Effector memory CD4-positive, alpha-beta T cell (primary cell): ENCODE data around the gene AFAP1L1.

Experiments
- DNase-seq, 3 donors: peaks; one replicate each; pipeline ENCODE4 v3.0.0-alpha.2; 2020
- H3K27ac ChIP-seq: 2 replicates; pipeline ENCODE4 v1.7.0; 2013; ENCODE audit warnings: mild to moderate bottlenecking, low read length, moderate library complexity; ENCODE audit not compliant: insufficient read depth, poor library complexity, severe bottlenecking
- H3K27me3 ChIP-seq: replicated peaks from 2 replicates; pipeline ENCODE4 v1.7.0; 2013; ENCODE audit warnings: mild to moderate bottlenecking, low read length; ENCODE audit not compliant: insufficient read depth, control insufficient read depth, poor library complexity, severe bottlenecking
- H3K36me3 ChIP-seq: 2 replicates; pipeline ENCODE4 v1.7.0; 2013; ENCODE audit warnings: mild to moderate bottlenecking, low read length, moderate library complexity; ENCODE audit not compliant: control insufficient read depth, insufficient read depth
- H3K4me1 ChIP-seq: 2 replicates; pipeline ENCODE4 v1.7.0; 2013; ENCODE audit warnings: low read length, mild to moderate bottlenecking; ENCODE audit not compliant: control insufficient read depth, insufficient read depth, poor library complexity, severe bottlenecking
- H3K4me3 ChIP-seq: 2 replicates; pipeline ENCODE4 v1.7.0; 2013; ENCODE audit warnings: low read length, low read depth, mild to moderate bottlenecking; ENCODE audit not compliant: insufficient read depth, poor library complexity, severe bottlenecking
- H3K9me3 ChIP-seq: 2 replicates; pipeline ENCODE4 v1.7.0; 2013; ENCODE audit warnings: mild to moderate bottlenecking, low read length, moderate library complexity; ENCODE audit not compliant: control insufficient read depth

AFAP1L1 gene

GRCh38 chr5:149239917-149240316 is 31.7 kb upstream of the AFAP1L1 start:
- H3K4me3 ChIP-seq: no peak overlapping the region
- H3K27me3 ChIP-seq: no peaks in the 10 kb centered on the region
- H3K27ac ChIP-seq: peak overlapping the region; percentile 35
- DNase-seq: no peak
- peaks cover 19% of the 10 kb centered on the region for H3K4me1 ChIP-seq
- no peaks in the 10 kb centered on the region for H3K36me3 ChIP-seq
- H3K9me3 ChIP-seq: no peaks in the 10 kb centered on the region

DNA sequence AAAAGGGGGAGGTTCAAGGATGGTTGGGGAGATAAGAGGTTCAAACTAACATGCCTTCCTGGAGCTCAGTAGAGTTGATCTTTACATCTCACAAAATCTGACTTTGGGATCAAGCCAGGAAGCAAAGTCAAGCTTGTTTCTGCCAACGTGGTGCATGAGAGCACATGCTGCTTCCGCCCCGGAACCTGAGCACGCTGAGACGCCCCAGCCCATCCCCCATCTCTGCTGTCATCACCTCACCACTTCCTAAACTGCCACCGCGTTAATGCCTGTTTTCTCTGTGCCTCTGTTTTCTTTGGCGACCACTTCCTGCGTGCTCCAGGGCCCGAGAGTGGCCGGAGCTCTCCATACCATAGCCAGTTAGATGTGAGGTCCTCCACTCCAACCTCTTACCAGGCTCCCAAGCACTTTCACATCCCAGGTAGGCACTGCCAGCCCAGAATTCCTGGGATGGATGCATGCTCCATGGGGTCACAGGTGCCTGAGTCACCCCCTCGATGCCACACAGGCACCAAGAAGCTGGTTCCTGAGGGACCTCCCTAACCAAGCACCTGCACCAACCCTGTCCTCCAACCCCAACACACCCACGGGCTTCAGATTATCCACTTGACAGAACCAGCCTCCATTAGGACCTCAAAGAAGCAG is 31.2 kb upstream of the AFAP1L1 start:
- H3K27ac ChIP-seq: peak overlapping the region; percentile 35
- H3K36me3 ChIP-seq: no peaks in the 10 kb centered on the region
- no peak overlapping the region for H3K4me3 ChIP-seq

GRCh38 chr5:149242339-149242738 is 29.3 kb upstream of the AFAP1L1 start:
- peaks cover 19% of the 10 kb centered on the region for H3K4me1 ChIP-seq
- no peak overlapping the region for H3K4me3 ChIP-seq
- no peaks in the 10 kb centered on the region for H3K36me3 ChIP-seq
- no peaks in the 10 kb centered on the region for H3K27me3 ChIP-seq
- no peak overlapping the region for H3K27ac ChIP-seq
- no peak for DNase-seq
- H3K9me3 ChIP-seq: no peaks in the 10 kb centered on the region

More for the DNA sequence above, 31.2 kb upstream of the AFAP1L1 start:
- peak; percentile 33 to 67 (median 66) for DNase-seq
- Histone ChIP-seq H3K27me3 (no peaks in the 10 kb centered on the region), H3K4me1 (peaks cover 19% of the 10 kb centered on the region), H3K9me3 (no peaks in the 10 kb centered on the region)

DNA sequence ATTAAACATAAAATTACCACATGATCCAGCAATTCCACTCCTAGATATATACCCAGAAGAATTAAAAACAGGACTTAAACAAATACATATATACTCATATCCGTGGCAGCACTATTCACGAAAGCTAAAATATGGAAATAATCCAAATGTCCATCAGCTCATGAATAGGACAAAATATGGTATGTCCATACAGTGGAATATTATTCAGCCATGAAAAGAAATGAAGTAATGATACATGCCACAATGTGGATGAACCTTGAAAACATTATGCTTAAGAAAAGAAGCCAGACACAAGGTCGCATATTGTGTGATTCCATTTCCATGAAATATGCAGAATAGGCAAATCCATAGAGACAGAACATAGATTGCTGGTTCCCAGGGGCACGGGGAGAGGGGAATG is 24.8 kb upstream of the AFAP1L1 start:
- no peak overlapping the region for H3K27ac ChIP-seq
- no peaks in the 10 kb centered on the region for H3K36me3 ChIP-seq
- H3K27me3 ChIP-seq: no peaks in the 10 kb centered on the region
- H3K4me3 ChIP-seq: no peak overlapping the region
- H3K9me3 ChIP-seq: no peaks in the 10 kb centered on the region
- H3K4me1 ChIP-seq: no peaks in the 10 kb centered on the region
- DNase-seq: no peak

- no peaks in the 10 kb centered on the region for H3K36me3 ChIP-seq
Measured at GRCh38 chr5:149247726-149248125, 23.9 kb upstream of the AFAP1L1 start.

GRCh38 chr5:149251546-149251945 is 20.1 kb upstream of the AFAP1L1 start:
- Histone ChIP-seq H3K9me3 (no peaks in the 10 kb centered on the region), H3K36me3 (no peaks in the 10 kb centered on the region), H3K27me3 (no peaks in the 10 kb centered on the region), H3K4me3 (no peak overlapping the region), H3K27ac (no peak overlapping the region), H3K4me1 (no peaks in the 10 kb centered on the region)
- no peak for DNase-seq

More at GRCh38 chr5:149247726-149248125, 23.9 kb upstream of the AFAP1L1 start:
- no peaks in the 10 kb centered on the region for H3K27me3 ChIP-seq
- no peak for DNase-seq
- H3K27ac ChIP-seq: no peak overlapping the region
- no peak overlapping the region for H3K4me3 ChIP-seq
- H3K9me3 ChIP-seq: no peaks in the 10 kb centered on the region
- no peaks in the 10 kb centered on the region for H3K4me1 ChIP-seq

GRCh38 chr5:149254506-149254905 is 17.2 kb upstream of the AFAP1L1 start:
- no peak for DNase-seq
- H3K36me3 ChIP-seq: no peaks in the 10 kb centered on the region

GRCh38 chr5:149256451-149256850 is 15.2 kb upstream of the AFAP1L1 start:
- Histone ChIP-seq H3K27ac (no peak overlapping the region), H3K4me1 (no peaks in the 10 kb centered on the region), H3K27me3 (no peaks in the 10 kb centered on the region), H3K36me3 (no peaks in the 10 kb centered on the region), H3K4me3 (no peak overlapping the region), H3K9me3 (no peaks in the 10 kb centered on the region)
- no peak for DNase-seq

More at GRCh38 chr5:149254506-149254905, 17.2 kb upstream of the AFAP1L1 start:
- Histone ChIP-seq H3K4me1 (no peaks in the 10 kb centered on the region), H3K27me3 (no peaks in the 10 kb centered on the region), H3K9me3 (no peaks in the 10 kb centered on the region), H3K4me3 (no peak overlapping the region), H3K27ac (no peak overlapping the region)

DNA sequence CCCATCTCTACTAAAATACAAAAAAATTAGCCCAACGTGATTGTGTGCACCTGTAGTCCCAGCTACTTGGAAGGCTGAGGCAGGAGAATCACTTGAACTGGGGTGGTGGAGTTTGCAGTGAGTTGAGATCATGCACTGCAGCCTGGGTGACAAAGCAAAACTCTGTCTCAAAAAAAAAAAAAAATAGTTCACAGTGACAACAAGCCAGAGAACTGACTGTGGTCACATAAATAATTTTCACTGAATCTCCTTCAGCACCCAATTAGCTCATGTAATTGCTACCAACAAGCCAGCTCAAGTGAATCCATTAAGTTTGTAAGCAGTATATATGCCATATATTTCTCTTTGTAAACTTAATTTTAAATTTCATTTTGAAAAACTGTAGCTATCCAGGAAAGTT is 14.5 kb upstream of the AFAP1L1 start:
- Histone ChIP-seq H3K4me3 (no peak overlapping the region), H3K9me3 (no peaks in the 10 kb centered on the region), H3K27me3 (no peaks in the 10 kb centered on the region), H3K27ac (no peak overlapping the region), H3K36me3 (no peaks in the 10 kb centered on the region), H3K4me1 (no peaks in the 10 kb centered on the region)
- no peak for DNase-seq

GRCh38 chr5:149257889-149258705 is 13.6 kb upstream of the AFAP1L1 start:
- no peak for DNase-seq
- Histone ChIP-seq H3K36me3 (no peaks in the 10 kb centered on the region), H3K4me3 (no peak overlapping the region), H3K4me1 (no peaks in the 10 kb centered on the region), H3K27ac (no peak overlapping the region), H3K27me3 (no peaks in the 10 kb centered on the region), H3K9me3 (no peaks in the 10 kb centered on the region)
